GM18502 (cell line): Measurements from ENCODE around the gene CCDC3.
"Not testable (repeated sequence)": the region's sequence is repeated elsewhere in the genome, so short reads cannot be mapped to it uniquely, and the experiment has no call there.

ENCODE experiments used
- ATAC-seq: cut with Tn5 transposase; IDR thresholded peaks from one replicate; pipeline ENCODE4 v1.9.1; 2021; ENCODE audit warnings: mild to moderate bottlenecking; ENCODE audit not compliant: unreplicated experiment, poor library complexity

CCDC3 gene

GRCh38 chr10:13003004-13003403 is 1.5 kb upstream of the CCDC3 start:
- no peak for ATAC-seq

GRCh38 chr10:13001887-13002212 is 337 bp upstream of the CCDC3 start:
- ATAC-seq = no peak

- no peak for ATAC-seq
These were observed 1.1 kb downstream of the CCDC3 start for GRCh38 chr10:13000431-13000830.

- no peak for ATAC-seq
These were observed 1.7 kb downstream of the CCDC3 start for GRCh38 chr10:12999849-13000248.

GRCh38 chr10:12995425-12995861 is 6.1 kb downstream of the CCDC3 start:
- no peak for ATAC-seq

GRCh38 chr10:12993595-12993994 is 7.9 kb downstream of the CCDC3 start:
- no peak for ATAC-seq

- ATAC-seq = no peak
These were observed 16.2 kb downstream of the CCDC3 start for GRCh38 chr10:12985347-12985746.

- no peak for ATAC-seq
These were observed 17.3 kb downstream of the CCDC3 start for GRCh38 chr10:12984165-12984747.

GRCh38 chr10:12983568-12983967 is 17.9 kb downstream of the CCDC3 start:
- not testable (repeated sequence) for ATAC-seq

GRCh38 chr10:12981570-12981969 is 19.9 kb downstream of the CCDC3 start:
- no peak for ATAC-seq

GRCh38 chr10:12980713-12981306 is 20.7 kb downstream of the CCDC3 start:
- no peak for ATAC-seq

- no peak for ATAC-seq
These were observed 21.3 kb downstream of the CCDC3 start for GRCh38 chr10:12980102-12980661.

GRCh38 chr10:12978891-12979290 is 22.6 kb downstream of the CCDC3 start:
- no peak for ATAC-seq

- no peak for ATAC-seq
These were observed 25.6 kb downstream of the CCDC3 start for GRCh38 chr10:12975906-12976305.

- no peak for ATAC-seq
These were observed 26.2 kb downstream of the CCDC3 start for GRCh38 chr10:12975266-12975665.

GRCh38 chr10:12974491-12975199 is 26.9 kb downstream of the CCDC3 start:
- ATAC-seq = no peak

GRCh38 chr10:12974078-12974477 is 27.4 kb downstream of the CCDC3 start:
- ATAC-seq = no peak

- no peak for ATAC-seq
These were observed 28.3 kb downstream of the CCDC3 start for GRCh38 chr10:12973149-12973718.

GRCh38 chr10:12972146-12972545 is 29.4 kb downstream of the CCDC3 start:
- ATAC-seq = no peak

GRCh38 chr10:12971001-12971788 is 30.3 kb downstream of the CCDC3 start:
- ATAC-seq = no peak
